Loucy (cell line): ENCODE measurements around the gene ILKAP.

Source experiments
- H2AFZ ChIP-seq: fragments of 200-600 bp; sonication (generic); 2 replicates; pipeline ENCODE4 v1.6.0; 2016; ENCODE audit warnings: antibody characterized with exemption, mild to moderate bottlenecking, low read length, moderate library complexity
- H3F3A ChIP-seq: fragments of 200-600 bp; 2 replicates; pipeline ENCODE4 v1.6.0; 2016; ENCODE audit warnings: antibody characterized with exemption, low read depth, mild to moderate bottlenecking
- H3K27me3 ChIP-seq: fragments of 200-600 bp; sonication (generic); 2 replicates; pipeline ENCODE4 v1.6.1; 2014; ENCODE audit warnings: low read length, mild to moderate bottlenecking; ENCODE audit not compliant: insufficient read depth, poor library complexity, severe bottlenecking
- H3K36me3 ChIP-seq: fragments of 200-600 bp; sonication (generic); 2 replicates; pipeline ENCODE4 v1.6.1; 2016; ENCODE audit warnings: low read length; ENCODE audit not compliant: insufficient read depth
- H3K4me1 ChIP-seq: fragments of 200-600 bp; sonication (generic); 2 replicates; pipeline ENCODE4 v1.5.1; 2014; ENCODE audit warnings: low read length, mild to moderate bottlenecking; ENCODE audit not compliant: insufficient read depth, poor library complexity, severe bottlenecking
- H3K4me2 ChIP-seq: fragments of 200-600 bp; sonication (generic); 2 replicates; pipeline ENCODE4 v1.6.0; 2014; ENCODE audit warnings: antibody characterized with exemption, low read length, low read depth, mild to moderate bottlenecking; ENCODE audit not compliant: poor library complexity, severe bottlenecking
- H3K4me3 ChIP-seq: fragments of 200-600 bp; sonication (generic); 2 replicates; pipeline ENCODE4 v1.5.1; 2014; ENCODE audit warnings: low read length, mild to moderate bottlenecking, mixed read lengths; ENCODE audit not compliant: poor library complexity, severe bottlenecking
- H3K79me2 ChIP-seq: fragments of 200-600 bp; sonication (generic); 2 replicates; pipeline ENCODE4 v1.6.1; 2014; ENCODE audit warnings: low read length; ENCODE audit not compliant: insufficient read depth
- H3K9ac ChIP-seq: fragments of 200-600 bp; sonication (generic); 2 replicates; pipeline ENCODE4 v1.6.0; 2014; ENCODE audit warnings: mild to moderate bottlenecking, low read depth, low read length, moderate library complexity; ENCODE audit not compliant: poor library complexity, severe bottlenecking
- H3K9me2 ChIP-seq: fragments of 200-600 bp; sonication (generic); replicated peaks from 2 replicates; pipeline ENCODE4 v1.6.1; 2016; ENCODE audit warnings: low read depth, low read length, mixed read lengths
- H3K9me3 ChIP-seq: fragments of 200-600 bp; sonication (generic); 2 replicates; pipeline ENCODE4 v1.6.1; 2014; ENCODE audit warnings: mild to moderate bottlenecking, antibody characterized with exemption, low read length, low read depth; ENCODE audit not compliant: insufficient read depth
- H4K20me1 ChIP-seq: fragments of 200-600 bp; sonication (generic); 2 replicates; pipeline ENCODE4 v1.6.0; 2014; ENCODE audit warnings: antibody characterized with exemption, low read length, mild to moderate bottlenecking; ENCODE audit not compliant: insufficient read depth, poor library complexity, severe bottlenecking
- EZH2phosphoT487 ChIP-seq: fragments of 200-600 bp; IDR thresholded peaks from 2 replicates; pipeline ENCODE4 v1.6.1; 2018; ENCODE audit warnings: antibody characterized with exemption, mild to moderate bottlenecking, moderate library complexity, borderline replicate concordance
- TF ChIP-seq, protein P1 (sequence below): fragments of 200-600 bp; sonication (generic); conservative IDR thresholded peaks from 2 replicates; pipeline ENCODE4 v1.5.1; 2014; ENCODE audit warnings: mild to moderate bottlenecking, antibody characterized with exemption, low read length

Gene ILKAP

DNA sequence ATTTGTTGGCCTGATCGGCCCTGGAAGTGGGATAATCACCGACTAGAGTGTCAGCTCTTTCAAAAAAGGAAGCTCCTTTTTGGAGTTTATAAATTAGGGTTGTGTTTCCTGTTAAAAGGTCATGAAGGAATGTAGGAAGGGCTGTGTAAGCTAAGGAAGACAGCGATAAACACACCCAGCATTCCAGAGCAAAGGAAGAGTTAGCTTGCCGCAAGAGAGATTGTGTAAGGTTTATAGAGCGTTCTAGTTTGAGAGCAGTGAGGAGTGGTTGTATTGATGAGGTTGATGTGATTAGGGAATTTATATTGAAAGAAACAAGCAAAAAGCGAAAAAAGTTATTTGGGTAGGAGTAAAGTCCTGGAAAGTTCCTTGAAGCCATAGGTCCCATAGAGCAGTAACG lies 3.5 kb upstream of the ILKAP start:
- no peak for TF ChIP-seq EZH2phosphoT487
- TF ChIP-seq, protein P1, sequence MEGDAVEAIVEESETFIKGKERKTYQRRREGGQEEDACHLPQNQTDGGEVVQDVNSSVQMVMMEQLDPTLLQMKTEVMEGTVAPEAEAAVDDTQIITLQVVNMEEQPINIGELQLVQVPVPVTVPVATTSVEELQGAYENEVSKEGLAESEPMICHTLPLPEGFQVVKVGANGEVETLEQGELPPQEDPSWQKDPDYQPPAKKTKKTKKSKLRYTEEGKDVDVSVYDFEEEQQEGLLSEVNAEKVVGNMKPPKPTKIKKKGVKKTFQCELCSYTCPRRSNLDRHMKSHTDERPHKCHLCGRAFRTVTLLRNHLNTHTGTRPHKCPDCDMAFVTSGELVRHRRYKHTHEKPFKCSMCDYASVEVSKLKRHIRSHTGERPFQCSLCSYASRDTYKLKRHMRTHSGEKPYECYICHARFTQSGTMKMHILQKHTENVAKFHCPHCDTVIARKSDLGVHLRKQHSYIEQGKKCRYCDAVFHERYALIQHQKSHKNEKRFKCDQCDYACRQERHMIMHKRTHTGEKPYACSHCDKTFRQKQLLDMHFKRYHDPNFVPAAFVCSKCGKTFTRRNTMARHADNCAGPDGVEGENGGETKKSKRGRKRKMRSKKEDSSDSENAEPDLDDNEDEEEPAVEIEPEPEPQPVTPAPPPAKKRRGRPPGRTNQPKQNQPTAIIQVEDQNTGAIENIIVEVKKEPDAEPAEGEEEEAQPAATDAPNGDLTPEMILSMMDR, result no peak
- H2AFZ ChIP-seq, result no peak overlapping the region
- no peak overlapping the region for H3K9ac ChIP-seq
- no peaks in the 10 kb centered on the region for H3F3A ChIP-seq
- peaks cover 16% of the 10 kb centered on the region for H3K4me1 ChIP-seq
- H3K9me2 ChIP-seq, result no peaks in the 10 kb centered on the region
- H3K36me3 ChIP-seq, result no peaks in the 10 kb centered on the region
- H4K20me1 ChIP-seq, result peaks cover 9% of the 10 kb centered on the region
- H3K27me3 ChIP-seq, result no peaks in the 10 kb centered on the region
- no peak overlapping the region for H3K4me3 ChIP-seq
- peaks cover 15% of the 10 kb centered on the region for H3K79me2 ChIP-seq
- H3K9me3 ChIP-seq, result no peaks in the 10 kb centered on the region
- no peak overlapping the region for H3K4me2 ChIP-seq

DNA sequence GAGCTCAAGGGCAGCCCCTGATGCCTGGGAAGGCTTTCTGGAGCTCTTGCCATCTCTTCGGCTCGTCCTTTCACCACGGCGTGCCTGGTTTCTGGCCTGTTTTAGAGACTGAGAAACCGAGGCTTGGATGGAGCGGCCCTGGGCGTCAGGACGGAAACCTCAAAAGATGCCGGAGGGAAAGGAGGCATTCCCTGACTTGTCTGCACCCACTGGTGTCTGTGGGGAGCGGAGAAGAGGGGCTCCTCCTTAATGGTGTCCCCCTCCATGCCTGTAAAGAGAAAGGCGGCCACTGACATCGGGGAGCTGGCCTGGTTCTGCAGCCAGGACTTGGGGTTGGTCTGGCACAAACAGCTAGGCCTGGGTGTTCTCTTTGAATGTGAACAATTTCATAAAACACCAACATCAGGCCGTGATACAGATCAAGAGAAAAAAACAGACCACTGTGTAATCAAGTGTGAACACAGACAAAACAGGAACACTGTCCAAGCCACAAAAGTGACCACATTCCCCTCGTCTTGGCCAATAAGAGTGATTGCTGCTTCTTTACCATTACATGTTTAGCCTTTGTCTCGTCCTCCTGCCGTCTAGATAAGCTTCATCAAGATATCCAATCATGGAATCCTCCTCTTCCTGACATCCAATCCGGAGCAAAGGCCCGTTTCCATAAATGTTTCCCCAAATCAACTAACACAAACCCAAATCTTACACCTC lies 633 bp upstream of the ILKAP start:
- Histone ChIP-seq H3F3A (no peaks in the 10 kb centered on the region), H3K4me1 (peaks cover 44% of the 10 kb centered on the region), H2AFZ (peak overlapping the region; percentile 74), H3K79me2 (peaks cover 43% of the 10 kb centered on the region), H3K36me3 (no peaks in the 10 kb centered on the region), H3K27me3 (no peaks in the 10 kb centered on the region), H3K9ac (peak overlapping the region; percentile 86), H3K4me2 (peak overlapping the region; percentile 81), H3K9me3 (no peaks in the 10 kb centered on the region), H3K4me3 (peak overlapping the region; percentile 91), H4K20me1 (peaks cover 38% of the 10 kb centered on the region), H3K9me2 (no peaks in the 10 kb centered on the region)
- TF ChIP-seq EZH2phosphoT487, result no peak
- TF ChIP-seq, protein P1, result no peak

DNA sequence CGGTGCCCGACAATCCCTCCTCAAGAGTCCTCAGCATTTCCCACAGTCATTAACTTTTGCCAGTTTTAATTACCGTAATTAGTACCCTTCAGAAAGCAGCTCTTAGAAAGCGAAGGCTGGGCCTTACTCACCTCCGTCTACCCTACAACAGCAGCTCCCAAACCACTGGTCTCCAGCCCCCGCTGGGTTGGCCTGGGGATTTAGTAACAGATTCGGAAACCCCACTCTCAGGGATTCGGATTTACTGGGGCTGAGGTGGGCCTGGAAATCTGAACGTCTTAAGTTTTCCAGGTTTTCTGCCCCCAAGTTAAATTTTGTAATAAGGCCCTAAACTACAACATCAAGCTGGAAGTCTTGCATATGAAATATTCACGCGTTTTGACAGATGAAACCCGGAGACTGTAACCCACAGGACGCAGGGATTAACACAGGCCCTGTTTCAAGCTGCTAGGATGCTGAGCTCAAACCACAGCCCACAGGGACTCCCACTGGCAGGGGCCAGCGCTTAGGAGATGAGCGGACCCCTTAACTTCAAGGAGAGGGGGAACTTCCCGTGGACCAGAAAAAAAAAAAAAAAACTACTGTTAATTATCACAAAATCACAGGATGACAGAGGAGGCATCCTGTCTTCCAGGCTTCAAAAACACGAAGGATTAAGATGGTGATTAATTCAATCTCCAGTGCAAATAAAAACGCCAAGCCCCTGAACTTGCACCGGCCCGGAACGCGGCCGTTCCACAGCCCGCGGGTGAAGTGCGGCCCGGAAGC lies 985 bp downstream of the ILKAP start:
- H3K4me3 ChIP-seq, result peak overlapping the region; percentile 91
- peak overlapping the region; percentile 98 for H3K4me2 ChIP-seq
- no peaks in the 10 kb centered on the region for H3F3A ChIP-seq
- TF ChIP-seq, protein P1, result no peak
- TF ChIP-seq EZH2phosphoT487, result no peak
- H3K9me2 ChIP-seq, result no peaks in the 10 kb centered on the region
- H2AFZ ChIP-seq, result peak overlapping the region; percentile 16; the same call in 1 of the 2 replicates
- no peaks in the 10 kb centered on the region for H3K36me3 ChIP-seq
- H4K20me1 ChIP-seq, result peaks cover 54% of the 10 kb centered on the region
- peaks cover 60% of the 10 kb centered on the region for H3K4me1 ChIP-seq
- peak overlapping the region; percentile 86 for H3K9ac ChIP-seq
- H3K27me3 ChIP-seq, result no peaks in the 10 kb centered on the region
- H3K9me3 ChIP-seq, result no peaks in the 10 kb centered on the region
- H3K79me2 ChIP-seq, result peaks cover 60% of the 10 kb centered on the region
